Gastroesophageal sphincter (tissue), 3 donors: ENCODE results near the gene KBTBD8.

ENCODE experiments used
- POLR2A ChIP-seq, 2 donors: fragments of 450-650 bp; IDR thresholded peaks; one replicate each; pipeline ENCODE4 v1.6.1; 2017; ENCODE audit warnings: antibody characterized with exemption in 2 of 2, mild to moderate bottlenecking in 2 of 2, moderate library complexity in 1 of 2
- TF ChIP-seq, protein P1 (sequence below), 4 experiments: fragments of 200-600 bp in 2 of 4; fragments of 450-650 bp in 2 of 4; sonication (generic) in 1 of 4; IDR thresholded peaks; one replicate each; pipeline ENCODE4 v1.5.1; 2017 to 2019; ENCODE audit warnings: antibody characterized with exemption in 4 of 4, mild to moderate bottlenecking in 2 of 4, moderate library complexity in 2 of 4

DNA sequence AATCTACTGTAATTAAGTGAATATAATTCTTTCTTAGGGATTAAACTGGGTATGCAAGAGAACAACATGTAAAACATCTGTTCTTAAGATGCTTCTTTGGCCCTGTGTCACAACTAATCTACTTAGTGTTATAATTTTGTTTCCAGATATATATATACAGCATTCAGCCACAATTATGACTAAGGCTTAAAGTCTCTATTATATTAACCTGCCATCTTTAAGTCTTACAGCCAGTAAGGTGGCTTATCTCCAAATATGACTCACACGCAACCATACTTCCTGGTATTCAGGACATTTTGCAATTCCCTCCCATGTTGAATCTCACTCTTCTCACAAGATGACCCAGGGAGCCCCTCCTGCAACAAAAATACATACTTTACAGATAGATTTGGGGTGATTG lies 6.6 kb upstream of the KBTBD8 start:
- TF ChIP-seq, protein P1, sequence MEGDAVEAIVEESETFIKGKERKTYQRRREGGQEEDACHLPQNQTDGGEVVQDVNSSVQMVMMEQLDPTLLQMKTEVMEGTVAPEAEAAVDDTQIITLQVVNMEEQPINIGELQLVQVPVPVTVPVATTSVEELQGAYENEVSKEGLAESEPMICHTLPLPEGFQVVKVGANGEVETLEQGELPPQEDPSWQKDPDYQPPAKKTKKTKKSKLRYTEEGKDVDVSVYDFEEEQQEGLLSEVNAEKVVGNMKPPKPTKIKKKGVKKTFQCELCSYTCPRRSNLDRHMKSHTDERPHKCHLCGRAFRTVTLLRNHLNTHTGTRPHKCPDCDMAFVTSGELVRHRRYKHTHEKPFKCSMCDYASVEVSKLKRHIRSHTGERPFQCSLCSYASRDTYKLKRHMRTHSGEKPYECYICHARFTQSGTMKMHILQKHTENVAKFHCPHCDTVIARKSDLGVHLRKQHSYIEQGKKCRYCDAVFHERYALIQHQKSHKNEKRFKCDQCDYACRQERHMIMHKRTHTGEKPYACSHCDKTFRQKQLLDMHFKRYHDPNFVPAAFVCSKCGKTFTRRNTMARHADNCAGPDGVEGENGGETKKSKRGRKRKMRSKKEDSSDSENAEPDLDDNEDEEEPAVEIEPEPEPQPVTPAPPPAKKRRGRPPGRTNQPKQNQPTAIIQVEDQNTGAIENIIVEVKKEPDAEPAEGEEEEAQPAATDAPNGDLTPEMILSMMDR (IDR thresholded peaks at IDR 0.05), result no peak
- no peak for TF ChIP-seq POLR2A (IDR thresholded peaks at IDR 0.05)
